Measurements from ENCODE around the gene FBLL1.
A peak's percentile ranks its signal among the peaks of the same experiment; 100 is the strongest.
"Not testable (repeated sequence)": the region's sequence is repeated elsewhere in the genome, so short reads cannot be mapped to it uniquely, and the experiment has no call there.

Gene FBLL1

GRCh38 chr5:168528521-168529373 is at the start of gene FBLL1:
Gene FBLL1 (plus strand): TSS chr5:168529305. CDS start chr5:168529505, 200 bp downstream.
- DNase-seq: peak; percentile 12

GRCh38 chr5:168480601-168481000 is 48.5 kb upstream of the FBLL1 start:
- DNase-seq: no peak

- DNase-seq: no peak
These were observed 47.7 kb upstream of the FBLL1 start for GRCh38 chr5:168481330-168481788.

GRCh38 chr5:168482361-168482760 is 46.7 kb upstream of the FBLL1 start:
- no peak for DNase-seq

- peak; percentile 66 for DNase-seq
These were observed 42.8 kb upstream of the FBLL1 start, which contains the start of gene RARS1 for GRCh38 chr5:168486136-168486879. Gene RARS1 (plus strand): TSS chr5:168486471. CDS start chr5:168486499, 28 bp downstream.

GRCh38 chr5:168489059-168489458 is 40.0 kb upstream of the FBLL1 start:
- no peak for DNase-seq

GRCh38 chr5:168494057-168494555 is 35.0 kb upstream of the FBLL1 start:
- DNase-seq: no peak

- DNase-seq: no peak
These were observed 26.4 kb upstream of the FBLL1 start for GRCh38 chr5:168502563-168503237.

GRCh38 chr5:168513861-168514428 is 15.2 kb upstream of the FBLL1 start:
- no peak for DNase-seq

GRCh38 chr5:168525856-168526255 is 3.2 kb upstream of the FBLL1 start:
- no peak for DNase-seq

GRCh38 chr5:168527756-168528295 is 1.3 kb upstream of the FBLL1 start:
- DNase-seq: no peak

- no peak for DNase-seq
These were observed 499 bp downstream of the FBLL1 start for GRCh38 chr5:168529374-168530234.

GRCh38 chr5:168530621-168531150 is 1.6 kb downstream of the FBLL1 start:
- no peak for DNase-seq

- no peak for DNase-seq
These were observed 2.1 kb downstream of the FBLL1 start for GRCh38 chr5:168531191-168531590.

- no peak for DNase-seq
These were observed 3.1 kb downstream of the FBLL1 start for GRCh38 chr5:168531987-168532864.

- DNase-seq: not testable (repeated sequence)
These were observed 5.2 kb downstream of the FBLL1 start for GRCh38 chr5:168534351-168534750.

- no peak for DNase-seq
These were observed 8.1 kb downstream of the FBLL1 start for GRCh38 chr5:168537176-168537575.

- no peak for DNase-seq
These were observed 20.4 kb downstream of the FBLL1 start for GRCh38 chr5:168549554-168549953.

- DNase-seq: no peak
These were observed 21.6 kb downstream of the FBLL1 start for GRCh38 chr5:168550656-168551055.

- DNase-seq: no peak
These were observed 23.0 kb downstream of the FBLL1 start for GRCh38 chr5:168552146-168552545.

Data from NCI-H1436 (cell line).